BJ (cell line): ENCODE results near the gene AIPL1. TPM values are rescaled to one million over a fixed set of nuclear protein-coding genes. Genes with fewer than 3 reads are reported as not detected.

ENCODE experiments used
- CTCF ChIA-PET: fragments of 350-600 bp; formaldehyde crosslinking; extraction: SDS; loops from one replicate; lab custom pipeline; 2021; ENCODE audit warnings: antibody characterized with exemption, inconsistent platforms; lab: Yijun Ruan, JAX
- POLR2A ChIA-PET: fragments of 300-600 bp; sonication (Branson Sonifier 250); formaldehyde crosslinking; extraction: SDS; loops from one replicate; lab custom pipeline; 2021; ENCODE audit warnings: antibody characterized with exemption; lab: Charles Lee
- DNase-seq: peaks from one replicate; pipeline ENCODE4 v3.0.0-alpha.2; 2011; ENCODE audit warnings: low read depth
- H3K27me3 ChIP-seq: 2 replicates; pipeline ENCODE4 v1.6.0; 2011; ENCODE audit warnings: low read length; ENCODE audit not compliant: control insufficient read depth, insufficient read depth
- H3K36me3 ChIP-seq: 2 replicates; pipeline ENCODE4 v1.5.1; 2011; ENCODE audit warnings: low read length; ENCODE audit not compliant: control insufficient read depth, insufficient read depth
- H3K4me3 ChIP-seq: 2 replicates; pipeline ENCODE4 v1.5.1; 2011; ENCODE audit warnings: low read depth, mild to moderate bottlenecking, control low read depth, low read length
- CTCF ChIP-seq: IDR thresholded peaks from 2 replicates; pipeline ENCODE4 v1.5.1; 2011; ENCODE audit warnings: low read depth, mild to moderate bottlenecking, control low read depth, inconsistent platforms, low read length, moderate library complexity; ENCODE audit not compliant: insufficient read depth
- polyA plus RNA-seq: library from polyadenylated mRNA; depleted of rRNA; stranded (reverse); fragments of >200 nt; gene quantifications from 2 replicates; pipeline ENCODE4 v1.2.3, GENCODE V29; 2011

Gene AIPL1
- polyA plus RNA-seq, 1 experiment, result not detected

- DNase-seq, result peak; percentile 47
- ChIA-PET POLR2A (no interaction called here), CTCF (interaction anchor here (2.1 kb wide), 1 partner anchor 9 kb away, joined by 9 read pairs; the partner anchor contains the start of gene AIPL1)
- TF ChIP-seq CTCF, result no peak
- Histone ChIP-seq H3K27me3 (no peaks in the 10 kb centered on the region), H3K4me3 (peak within 1 kb of the TSS; percentile 75), H3K36me3 (no peaks in the 10 kb centered on the region; the same call in 1 of the 2 replicates)
Measured at GRCh38 chr17:6443692-6444570, 9.0 kb upstream of the AIPL1 start, which contains the start of gene PIMREG. Gene PIMREG, plus strand, starts transcription at chr17:6444455. Its CDS starts 656 bp downstream, at chr17:6445111.

- no peaks in the 10 kb centered on the region for H3K27me3 ChIP-seq
- ChIA-PET POLR2A (no interaction called here), CTCF (interaction anchor here (1.2 kb wide), 1 partner anchor 855 kb away, joined by 4 read pairs; no protein-coding TSS in a partner anchor)
- no peak for TF ChIP-seq CTCF
- H3K4me3 ChIP-seq, result no peak overlapping the region
- DNase-seq, result no peak
- no peaks in the 10 kb centered on the region for H3K36me3 ChIP-seq
Measured at GRCh38 chr17:6442775-6443174, 7.9 kb upstream of the AIPL1 start.

GRCh38 chr17:6439951-6440350, 5.0 kb upstream of the AIPL1 start:
- ChIA-PET CTCF (interaction anchor here (0.6 to 2.4 kb wide), 4 partner anchors 8 to 851 kb away, joined by 3 to 5 read pairs (median 4); no protein-coding TSS in a partner anchor), POLR2A (no interaction called here)
- Histone ChIP-seq H3K4me3 (no peak overlapping the region), H3K36me3 (no peaks in the 10 kb centered on the region), H3K27me3 (peaks cover 4% of the 10 kb centered on the region)
- no peak for DNase-seq
- no peak for TF ChIP-seq CTCF

- POLR2A ChIA-PET, result no interaction called here
- CTCF ChIA-PET, result interaction anchor here (2.4 kb wide), 1 partner anchor 15 kb away, joined by 5 read pairs; no protein-coding TSS in a partner anchor
- DNase-seq, result no peak
- Histone ChIP-seq H3K27me3 (peaks cover 4% of the 10 kb centered on the region), H3K4me3 (no peak overlapping the region), H3K36me3 (no peaks in the 10 kb centered on the region)
- TF ChIP-seq CTCF, result no peak
Measured at GRCh38 chr17:6437956-6438355, 3.0 kb upstream of the AIPL1 start.

GRCh38 chr17:6437466-6437865, 2.5 kb upstream of the AIPL1 start:
- peaks cover 4% of the 10 kb centered on the region for H3K27me3 ChIP-seq
- ChIA-PET POLR2A (no interaction called here), CTCF (no interaction called here)
- no peak for DNase-seq
- H3K4me3 ChIP-seq, result no peak overlapping the region
- TF ChIP-seq CTCF, result no peak
- H3K36me3 ChIP-seq, result no peaks in the 10 kb centered on the region
